Measurements from ENCODE around the gene HEXA. TPM values are rescaled to one million over a fixed set of nuclear protein-coding genes. Genes with fewer than 3 reads are reported as not detected.

The HEXA gene
- polyA plus RNA-seq, 2 of the 4 experiments (the other 2 are of a cell fraction), result 112 to 148 TPM

DNA sequence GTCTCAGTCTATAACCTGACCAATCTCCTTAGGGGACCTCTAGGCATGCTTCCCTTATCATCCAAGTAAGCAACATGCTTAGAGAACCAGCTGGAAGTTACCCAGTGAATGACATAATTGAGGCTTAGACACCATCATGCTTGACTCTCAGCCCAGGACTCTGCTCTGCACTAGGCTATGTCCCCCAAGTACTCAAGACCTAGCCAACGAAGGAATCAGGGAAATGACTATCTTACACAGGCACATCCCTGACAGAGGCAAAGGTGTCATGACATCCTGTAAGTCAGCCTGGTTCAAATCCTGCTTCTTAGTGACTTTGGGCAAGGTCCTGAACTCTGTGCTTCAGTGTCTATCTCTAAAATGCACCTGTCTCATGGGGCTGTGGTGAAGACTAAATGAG is 31.2 kb downstream of the HEXA start:
- no peak overlapping the region for H3K4me2 ChIP-seq
- no peak overlapping the region for H3K27ac ChIP-seq
- ChIA-PET CTCF (no interaction called here), POLR2A (no interaction called here)
- whole genome bisulfite sequencing (ENCODE audit: missing lambda C conversion rate), result 76% methylated on average over 1 of the region's 1 CpG
- TF ChIP-seq, protein P1, sequence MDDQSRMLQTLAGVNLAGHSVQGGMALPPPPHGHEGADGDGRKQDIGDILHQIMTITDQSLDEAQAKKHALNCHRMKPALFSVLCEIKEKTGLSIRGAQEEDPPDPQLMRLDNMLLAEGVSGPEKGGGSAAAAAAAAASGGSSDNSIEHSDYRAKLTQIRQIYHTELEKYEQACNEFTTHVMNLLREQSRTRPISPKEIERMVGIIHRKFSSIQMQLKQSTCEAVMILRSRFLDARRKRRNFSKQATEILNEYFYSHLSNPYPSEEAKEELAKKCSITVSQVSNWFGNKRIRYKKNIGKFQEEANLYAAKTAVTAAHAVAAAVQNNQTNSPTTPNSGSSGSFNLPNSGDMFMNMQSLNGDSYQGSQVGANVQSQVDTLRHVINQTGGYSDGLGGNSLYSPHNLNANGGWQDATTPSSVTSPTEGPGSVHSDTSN (IDR thresholded peaks at IDR 0.05), result no peak
- no peak for TF ChIP-seq CBX8 (IDR thresholded peaks at IDR 0.05)
- TF ChIP-seq JUNB (IDR thresholded peaks at IDR 0.05), result no peak
- TF ChIP-seq, protein P2, sequence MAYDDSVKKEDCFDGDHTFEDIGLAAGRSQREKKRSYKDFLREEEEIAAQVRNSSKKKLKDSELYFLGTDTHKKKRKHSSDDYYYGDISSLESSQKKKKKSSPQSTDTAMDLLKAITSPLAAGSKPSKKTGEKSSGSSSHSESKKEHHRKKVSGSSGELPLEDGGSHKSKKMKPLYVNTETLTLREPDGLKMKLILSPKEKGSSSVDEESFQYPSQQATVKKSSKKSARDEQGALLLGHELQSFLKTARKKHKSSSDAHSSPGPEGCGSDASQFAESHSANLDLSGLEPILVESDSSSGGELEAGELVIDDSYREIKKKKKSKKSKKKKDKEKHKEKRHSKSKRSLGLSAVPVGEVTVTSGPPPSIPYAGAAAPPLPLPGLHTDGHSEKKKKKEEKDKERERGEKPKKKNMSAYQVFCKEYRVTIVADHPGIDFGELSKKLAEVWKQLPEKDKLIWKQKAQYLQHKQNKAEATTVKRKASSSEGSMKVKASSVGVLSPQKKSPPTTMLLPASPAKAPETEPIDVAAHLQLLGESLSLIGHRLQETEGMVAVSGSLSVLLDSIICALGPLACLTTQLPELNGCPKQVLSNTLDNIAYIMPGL (CRISPR knock-in tag; IDR thresholded peaks at IDR 0.05; ENCODE audit: borderline replicate concordance), result no peak
- no peak for TF ChIP-seq NFE2L2 (conservative IDR thresholded peaks at IDR 0.05; ENCODE audit: low read length)
- TF ChIP-seq BHLHE40 (IDR thresholded peaks at IDR 0.05; ENCODE audit: low read depth, low read length), result no peak
- no peak for TF ChIP-seq ZNF302 (CRISPR knock-in tag; IDR thresholded peaks at IDR 0.05)
- no peak for TF ChIP-seq HOXB5 (CRISPR knock-in tag; IDR thresholded peaks at IDR 0.05)
- no peak for TF ChIP-seq SMC3 (IDR thresholded peaks at IDR 0.05)
- TF ChIP-seq FOSB (CRISPR knock-in tag; IDR thresholded peaks at IDR 0.05), result no peak
- no peak for TF ChIP-seq JUN (IDR thresholded peaks at IDR 0.05)
- TF ChIP-seq, protein P3, sequence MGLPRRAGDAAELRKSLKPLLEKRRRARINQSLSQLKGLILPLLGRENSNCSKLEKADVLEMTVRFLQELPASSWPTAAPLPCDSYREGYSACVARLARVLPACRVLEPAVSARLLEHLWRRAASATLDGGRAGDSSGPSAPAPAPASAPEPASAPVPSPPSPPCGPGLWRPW (IDR thresholded peaks at IDR 0.05), result no peak
- TF ChIP-seq FOSL2 (IDR thresholded peaks at IDR 0.05), result no peak
- TF ChIP-seq FOSL2 (CRISPR knock-in tag; IDR thresholded peaks at IDR 0.05), result no peak
- no peak for TF ChIP-seq ZC3H11A (IDR thresholded peaks at IDR 0.05)
- no peak for TF ChIP-seq EP300 (IDR thresholded peaks at IDR 0.05)
- TF ChIP-seq NPAS2 (CRISPR knock-in tag; IDR thresholded peaks at IDR 0.05; ENCODE audit: borderline replicate concordance), result no peak
- TF ChIP-seq HOXA7 (CRISPR knock-in tag; IDR thresholded peaks at IDR 0.05), result no peak
- no peak for TF ChIP-seq RCOR1 (IDR thresholded peaks at IDR 0.05; ENCODE audit: low read depth, low read length)
- TF ChIP-seq NR3C1 (IDR thresholded peaks at IDR 0.05), result no peak
- TF ChIP-seq HOXB13 (CRISPR knock-in tag; IDR thresholded peaks at IDR 0.05; ENCODE audit: low read depth), result no peak
- no peak overlapping the region for H3K4me3 ChIP-seq
- peaks cover 20% of the 10 kb centered on the region for H3K4me1 ChIP-seq
- DNase-seq (ENCODE audit: low read depth in 1 of 2, low spot score in 1 of 2), result no peak
- FAIRE-seq, result no peak
- no peaks in the 10 kb centered on the region for H3K9me3 ChIP-seq
- no peak for ATAC-seq

DNA sequence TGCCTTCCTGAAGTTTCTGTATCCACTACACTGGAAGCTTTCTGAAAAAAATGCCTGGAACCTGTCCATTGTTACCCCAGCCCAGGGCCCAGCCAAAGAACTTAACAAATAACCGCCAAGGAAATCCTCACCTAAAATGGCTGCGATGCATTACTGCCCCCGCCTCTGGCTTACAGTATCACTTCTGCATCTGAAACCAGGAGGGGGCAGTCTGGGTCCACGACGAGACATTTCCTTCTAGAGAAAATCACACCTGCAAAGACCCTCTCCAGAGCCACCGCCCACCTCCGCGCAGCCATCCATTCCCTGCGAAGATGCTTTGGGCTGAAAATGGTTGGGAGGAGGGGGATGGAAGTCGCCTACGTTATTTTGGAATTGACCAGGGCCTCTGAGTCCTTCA is 33.4 kb downstream of the HEXA start:
- H3K4me3 ChIP-seq, result no peak overlapping the region
- H3K4me1 ChIP-seq, result peaks cover 34% of the 10 kb centered on the region
- H3K4me2 ChIP-seq, result no peak overlapping the region
- peak in 1 of 2 experiments; percentile 63 for DNase-seq (ENCODE audit: low read depth in 1 of 2, low spot score in 1 of 2)
- POLR2A ChIA-PET, result no interaction called here
- 76% methylated on average over 11 of the region's 11 CpGs for WGBS (ENCODE audit: missing lambda C conversion rate)
- H3K9me3 ChIP-seq, result no peaks in the 10 kb centered on the region
- peak; percentile 16 to 49; a peak in 3 of 6 replicates for ATAC-seq
- CTCF ChIA-PET, result interaction anchor here (1.3 to 6.2 kb wide), 4 partner anchors 9 to 257 kb away, joined by 4 to 39 read pairs (median 6); no protein-coding TSS in a partner anchor
- FAIRE-seq, result no peak
- peak overlapping the region in 1 of 2 experiments; percentile 1; a peak in 1 of 6 replicates for H3K27ac ChIP-seq
- TF ChIP-seq, protein P4, sequence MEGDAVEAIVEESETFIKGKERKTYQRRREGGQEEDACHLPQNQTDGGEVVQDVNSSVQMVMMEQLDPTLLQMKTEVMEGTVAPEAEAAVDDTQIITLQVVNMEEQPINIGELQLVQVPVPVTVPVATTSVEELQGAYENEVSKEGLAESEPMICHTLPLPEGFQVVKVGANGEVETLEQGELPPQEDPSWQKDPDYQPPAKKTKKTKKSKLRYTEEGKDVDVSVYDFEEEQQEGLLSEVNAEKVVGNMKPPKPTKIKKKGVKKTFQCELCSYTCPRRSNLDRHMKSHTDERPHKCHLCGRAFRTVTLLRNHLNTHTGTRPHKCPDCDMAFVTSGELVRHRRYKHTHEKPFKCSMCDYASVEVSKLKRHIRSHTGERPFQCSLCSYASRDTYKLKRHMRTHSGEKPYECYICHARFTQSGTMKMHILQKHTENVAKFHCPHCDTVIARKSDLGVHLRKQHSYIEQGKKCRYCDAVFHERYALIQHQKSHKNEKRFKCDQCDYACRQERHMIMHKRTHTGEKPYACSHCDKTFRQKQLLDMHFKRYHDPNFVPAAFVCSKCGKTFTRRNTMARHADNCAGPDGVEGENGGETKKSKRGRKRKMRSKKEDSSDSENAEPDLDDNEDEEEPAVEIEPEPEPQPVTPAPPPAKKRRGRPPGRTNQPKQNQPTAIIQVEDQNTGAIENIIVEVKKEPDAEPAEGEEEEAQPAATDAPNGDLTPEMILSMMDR (IDR thresholded peaks at IDR 0.05), result peak; percentile 54
- TF ChIP-seq RAD21 (conservative IDR thresholded peaks at IDR 0.05 in 1 of 2, IDR thresholded peaks at IDR 0.05 in 1 of 2), result peak; percentile 68 to 77
- TF ChIP-seq JUN (IDR thresholded peaks at IDR 0.05), result no peak
- TF ChIP-seq SMC3 (IDR thresholded peaks at IDR 0.05), result peak; percentile 26; the same call in 1 of the 3 replicates

All from A549 (cell line).